Measurements from ENCODE around the gene C12orf42.
A peak's percentile ranks its signal among the peaks of the same experiment; 100 is the strongest.
"Not testable (repeated sequence)": the region's sequence is repeated elsewhere in the genome, so short reads cannot be mapped to it uniquely, and the experiment has no call there.

C12orf42 gene

DNA sequence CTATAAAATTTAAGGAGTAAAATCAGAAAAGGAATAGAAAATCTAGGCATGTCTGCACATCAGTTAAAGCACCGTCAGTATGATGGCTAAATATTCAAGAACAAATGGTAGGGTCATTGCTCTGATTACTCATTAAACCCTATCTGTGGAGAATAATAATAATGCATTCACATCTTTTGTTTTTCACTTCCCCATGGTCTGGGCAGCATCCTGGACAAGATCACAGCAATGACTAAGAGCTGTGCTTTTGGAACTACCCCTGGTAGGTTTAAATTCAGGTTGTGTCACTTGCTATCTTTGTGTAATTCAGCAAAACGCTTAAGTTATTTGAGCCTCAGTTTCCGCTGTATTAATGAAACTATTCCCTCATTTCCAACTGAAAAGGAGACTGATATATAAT lies 33.1 kb downstream of the C12orf42 start:
- DNase-seq = no peak
- H3K36me3 Mint-ChIP-seq (ENCODE audit: low read depth) = no peaks in the 10 kb centered on the region
- H3K27ac Mint-ChIP-seq = no peak overlapping the region
- no peaks in the 10 kb centered on the region for H3K27me3 Mint-ChIP-seq
- peaks cover 3% of the 10 kb centered on the region for H3K9me3 Mint-ChIP-seq
- H3K4me1 Mint-ChIP-seq (ENCODE audit: low read depth) = peaks cover 4% of the 10 kb centered on the region
- H3K4me3 Mint-ChIP-seq = no peak overlapping the region

DNA sequence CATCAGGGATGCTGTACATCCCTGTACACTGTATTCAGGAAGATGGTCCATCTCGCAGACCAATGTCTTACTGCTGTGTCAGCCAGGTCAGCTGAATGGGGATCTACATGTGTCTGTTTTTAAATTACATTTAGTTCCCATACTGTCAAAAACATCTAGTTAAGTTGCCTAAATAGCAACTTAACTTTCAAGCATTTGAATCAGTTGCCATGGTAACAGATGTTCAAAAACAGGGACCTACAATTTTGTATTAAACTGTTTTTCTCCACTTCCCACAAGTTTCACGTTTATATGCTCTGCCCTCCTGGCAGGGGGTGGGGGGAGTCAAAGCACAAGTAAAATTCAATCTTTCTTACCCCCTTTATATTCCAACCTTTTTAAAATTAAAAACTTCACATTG lies 38.3 kb downstream of the C12orf42 start:
- peaks cover 24% of the 10 kb centered on the region for H3K4me1 Mint-ChIP-seq (ENCODE audit: low read depth)
- H3K27ac Mint-ChIP-seq = no peak overlapping the region
- H3K9me3 Mint-ChIP-seq = peaks cover 3% of the 10 kb centered on the region
- no peak overlapping the region for H3K4me3 Mint-ChIP-seq
- no peaks in the 10 kb centered on the region for H3K27me3 Mint-ChIP-seq
- DNase-seq = no peak
- H3K36me3 Mint-ChIP-seq (ENCODE audit: low read depth) = no peaks in the 10 kb centered on the region

DNA sequence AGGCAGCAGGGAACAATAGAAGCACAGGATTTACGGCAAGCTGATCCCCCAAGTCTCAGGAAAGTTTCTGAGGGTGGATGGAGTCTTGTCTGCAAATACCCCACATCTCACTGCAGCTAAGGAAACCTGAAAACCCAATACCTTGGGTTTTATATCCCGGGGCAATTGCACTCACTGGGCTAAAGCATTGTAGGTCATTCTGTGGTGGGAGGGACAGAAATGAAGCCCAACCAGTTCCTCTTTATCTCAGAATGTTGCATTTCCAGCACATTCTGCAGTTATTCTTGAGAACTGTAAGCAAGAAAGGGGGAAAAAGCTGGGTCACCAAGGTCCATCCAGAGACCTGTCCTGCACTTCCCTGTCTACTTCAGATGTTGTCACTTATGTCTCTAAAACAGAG lies 39.8 kb downstream of the C12orf42 start:
- Mint-ChIP-seq H3K36me3 (ENCODE audit: low read depth) (no peaks in the 10 kb centered on the region), H3K4me3 (no peak overlapping the region), H3K9me3 (peaks cover 3% of the 10 kb centered on the region), H3K27me3 (no peaks in the 10 kb centered on the region), H3K4me1 (ENCODE audit: low read depth) (peaks cover 24% of the 10 kb centered on the region), H3K27ac (no peak overlapping the region)
- no peak for DNase-seq

DNA sequence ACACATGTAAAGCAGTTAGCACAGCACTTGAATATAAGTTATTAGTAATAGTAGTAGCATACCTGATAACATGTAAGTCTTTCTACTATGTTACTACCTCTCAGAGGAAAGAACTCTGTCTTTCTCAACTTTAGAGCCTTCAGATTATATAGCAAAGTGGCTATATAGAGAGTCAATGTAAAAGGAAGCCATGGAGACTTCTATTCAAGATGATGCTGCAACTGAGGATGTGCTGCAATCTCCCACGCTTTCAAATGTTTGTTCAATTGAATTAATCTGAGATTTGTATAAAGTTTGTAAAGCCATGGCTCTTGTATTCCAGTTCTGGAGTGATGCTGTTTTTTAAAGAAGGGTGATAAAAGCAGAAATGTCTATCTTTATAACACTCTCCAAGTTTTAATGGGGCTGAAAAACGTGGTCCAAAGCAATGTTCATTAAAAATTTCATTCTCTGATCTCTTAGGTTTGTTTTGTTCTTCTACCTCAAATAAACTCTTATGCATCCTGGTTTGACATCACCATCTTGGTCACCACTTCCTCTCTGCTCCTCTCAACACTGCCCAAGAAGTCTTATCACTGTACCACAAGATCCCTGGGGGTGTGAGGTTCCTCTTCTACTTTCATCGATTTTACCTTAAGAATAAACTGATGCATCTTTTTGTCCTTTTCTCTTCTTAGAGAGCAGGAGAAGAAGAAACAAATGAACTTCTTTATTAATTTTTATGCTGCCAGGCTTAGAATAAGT lies 40.6 kb downstream of the C12orf42 start:
- no peak for DNase-seq
- Mint-ChIP-seq H3K4me1 (ENCODE audit: low read depth) (peaks cover 24% of the 10 kb centered on the region), H3K36me3 (ENCODE audit: low read depth) (no peaks in the 10 kb centered on the region), H3K27me3 (no peaks in the 10 kb centered on the region), H3K4me3 (no peak overlapping the region), H3K27ac (no peak overlapping the region), H3K9me3 (peaks cover 3% of the 10 kb centered on the region)

DNA sequence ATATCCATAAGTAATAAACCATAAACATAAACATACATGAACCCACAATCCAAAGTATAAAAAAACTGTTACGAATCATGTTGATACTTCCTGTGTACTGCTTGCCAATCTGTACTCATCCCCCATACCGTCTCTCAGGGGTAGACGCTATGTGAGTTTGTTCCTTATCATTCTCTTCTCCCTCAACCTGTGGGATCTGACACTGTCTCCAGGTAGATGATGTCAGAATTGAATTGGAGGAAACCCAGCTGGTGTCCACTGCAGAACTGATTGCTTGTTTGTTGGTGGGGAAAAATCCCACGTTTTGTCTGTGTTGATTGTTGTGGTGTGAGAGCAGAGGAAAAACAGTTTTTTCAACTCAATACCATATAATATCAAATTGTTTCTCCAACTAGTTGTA lies 50.8 kb downstream of the C12orf42 start:
- Mint-ChIP-seq H3K4me1 (ENCODE audit: low read depth) (peaks cover 25% of the 10 kb centered on the region), H3K4me3 (no peak overlapping the region), H3K9me3 (peaks cover 2% of the 10 kb centered on the region), H3K27me3 (no peaks in the 10 kb centered on the region), H3K36me3 (ENCODE audit: low read depth) (no peaks in the 10 kb centered on the region), H3K27ac (no peak overlapping the region)
- no peak for DNase-seq

DNA sequence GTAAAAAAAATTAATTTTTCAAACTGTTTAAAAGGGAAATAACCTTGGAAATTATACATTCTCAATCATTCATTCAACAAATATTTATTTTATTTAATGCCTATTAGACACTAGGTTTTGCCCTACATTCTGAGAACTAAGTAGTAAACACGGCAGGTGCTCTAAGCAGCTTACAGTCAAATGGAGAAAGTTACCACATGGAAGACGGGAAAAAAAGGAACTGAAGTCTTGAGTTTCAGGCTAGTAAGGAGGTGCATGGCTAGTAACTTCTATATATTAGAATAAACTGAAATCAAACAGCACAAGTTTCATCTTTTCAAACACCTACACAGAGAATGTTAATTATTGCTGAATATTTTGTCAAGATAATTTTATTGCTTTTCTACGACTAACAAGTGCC lies 52.9 kb downstream of the C12orf42 start:
- no peak for DNase-seq
- no peaks in the 10 kb centered on the region for H3K27me3 Mint-ChIP-seq
- no peak overlapping the region for H3K27ac Mint-ChIP-seq
- H3K4me1 Mint-ChIP-seq (ENCODE audit: low read depth) = peaks cover 25% of the 10 kb centered on the region
- no peaks in the 10 kb centered on the region for H3K9me3 Mint-ChIP-seq
- no peaks in the 10 kb centered on the region for H3K36me3 Mint-ChIP-seq (ENCODE audit: low read depth)
- no peak overlapping the region for H3K4me3 Mint-ChIP-seq

DNA sequence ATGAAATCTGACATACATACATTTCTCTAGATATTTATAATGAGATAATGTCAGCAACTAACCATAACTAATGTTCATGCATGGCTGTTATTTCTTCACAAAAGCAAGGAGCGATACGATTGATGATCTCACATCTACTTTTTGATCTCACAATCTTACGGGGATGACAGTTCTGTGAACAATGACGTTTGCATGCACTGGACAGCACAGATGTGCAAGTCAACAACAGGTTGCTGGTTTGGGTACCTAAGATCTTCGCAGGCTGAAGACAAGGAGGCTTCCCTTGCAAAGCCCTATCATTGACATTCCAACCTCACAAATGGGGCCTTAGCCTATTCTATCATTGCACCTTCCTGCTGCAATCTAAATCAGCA lies 53.6 kb downstream of the C12orf42 start:
- DNase-seq = no peak
- Mint-ChIP-seq H3K9me3 (no peaks in the 10 kb centered on the region), H3K36me3 (ENCODE audit: low read depth) (peaks cover under 1% of the 10 kb centered on the region), H3K4me3 (no peak overlapping the region), H3K27me3 (no peaks in the 10 kb centered on the region), H3K27ac (peak overlapping the region; percentile 91), H3K4me1 (ENCODE audit: low read depth) (peaks cover 25% of the 10 kb centered on the region)

DNA sequence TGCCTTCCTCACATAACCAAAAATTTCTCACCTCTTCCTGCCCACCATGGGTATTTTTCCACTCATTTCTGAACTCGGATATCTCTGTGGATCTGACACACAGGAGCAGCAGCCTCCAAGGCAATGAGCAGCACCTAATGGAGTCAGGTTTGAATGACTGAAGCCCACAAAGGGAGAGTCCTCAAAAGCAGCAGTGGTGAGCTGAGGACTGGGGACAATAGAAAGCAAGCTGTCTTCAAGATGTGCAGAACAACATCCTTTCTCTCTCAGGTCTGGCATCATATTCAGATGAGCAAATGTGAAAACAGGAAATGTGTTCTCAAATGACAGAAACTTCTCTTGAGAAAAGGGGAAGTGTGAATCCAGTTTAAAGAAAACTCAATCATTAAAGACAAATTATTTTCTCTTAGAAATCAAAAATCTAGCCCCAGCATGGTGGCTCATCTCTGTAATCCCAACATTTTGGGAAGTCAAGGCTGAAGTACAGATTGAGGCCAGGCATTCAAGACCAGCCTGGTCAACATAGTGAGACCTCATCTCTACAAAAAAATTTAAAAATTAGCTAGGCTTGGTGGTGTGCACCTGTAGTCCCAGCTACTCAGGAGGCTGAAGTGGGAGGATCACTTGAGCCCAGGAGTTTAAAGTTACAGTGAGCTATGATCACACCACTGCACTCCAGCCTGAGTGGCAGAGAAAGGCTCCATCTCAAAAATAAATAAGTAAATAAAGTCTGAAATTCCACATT lies 54.2 kb downstream of the C12orf42 start:
- Mint-ChIP-seq H3K4me1 (ENCODE audit: low read depth) (peaks cover 25% of the 10 kb centered on the region), H3K9me3 (no peaks in the 10 kb centered on the region), H3K4me3 (peak overlapping the region; percentile 67), H3K27me3 (no peaks in the 10 kb centered on the region), H3K36me3 (ENCODE audit: low read depth) (peaks cover 3% of the 10 kb centered on the region), H3K27ac (peak overlapping the region; percentile 91)
- peak; percentile 36 for DNase-seq

DNA sequence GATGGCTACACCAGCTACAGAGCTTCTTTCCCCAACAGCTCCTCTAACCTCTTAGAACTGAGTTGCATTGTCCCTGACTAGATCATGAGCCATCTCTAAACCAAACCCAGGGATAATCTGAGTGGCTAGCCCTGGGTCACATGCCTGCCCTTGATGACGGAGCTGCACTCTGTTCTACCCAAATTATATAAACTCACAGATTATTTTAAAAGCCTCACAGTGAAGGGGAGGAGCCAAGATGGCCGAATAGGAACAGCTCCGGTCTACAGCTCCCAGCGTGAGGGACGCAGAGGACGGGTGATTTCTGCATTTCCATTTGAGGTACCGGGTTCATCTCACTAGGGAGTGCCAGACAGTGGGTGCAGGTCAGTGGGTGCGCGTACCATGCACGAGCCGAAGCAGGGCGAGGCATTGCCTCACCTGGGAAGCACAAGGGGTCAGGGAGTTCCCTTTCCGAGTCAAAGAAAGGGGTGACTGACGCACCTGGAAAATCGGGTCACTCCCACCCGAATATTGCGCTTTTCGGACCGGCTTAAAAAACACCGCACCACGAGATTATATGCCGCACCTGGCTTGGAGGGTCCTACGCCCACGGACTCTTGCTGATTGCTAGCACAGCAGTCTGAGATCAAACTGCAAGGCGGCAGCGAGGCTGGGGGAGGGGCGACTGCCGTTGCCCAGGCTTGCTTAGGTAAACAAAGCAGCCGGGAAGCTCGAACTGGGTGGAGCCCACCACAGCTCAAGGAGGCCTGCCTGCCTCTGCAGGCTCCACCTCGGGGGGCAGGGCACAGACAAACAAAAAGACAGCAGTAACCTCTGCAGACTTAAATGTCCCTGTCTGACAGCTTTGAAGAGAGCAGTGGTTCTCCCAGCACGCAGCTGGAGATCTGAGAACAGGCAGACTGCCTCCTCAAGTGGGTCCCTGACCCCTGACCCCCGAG lies 61.3 kb downstream of the C12orf42 start:
- not testable (repeated sequence) for DNase-seq; H3K36me3 Mint-ChIP-seq (ENCODE audit: low read depth); H3K27me3 Mint-ChIP-seq; H3K4me1 Mint-ChIP-seq (ENCODE audit: low read depth)
- Mint-ChIP-seq H3K4me3 (peak overlapping the region; percentile 53), H3K9me3 (peaks cover 18% of the 10 kb centered on the region), H3K27ac (peak overlapping the region; percentile 29)

DNA sequence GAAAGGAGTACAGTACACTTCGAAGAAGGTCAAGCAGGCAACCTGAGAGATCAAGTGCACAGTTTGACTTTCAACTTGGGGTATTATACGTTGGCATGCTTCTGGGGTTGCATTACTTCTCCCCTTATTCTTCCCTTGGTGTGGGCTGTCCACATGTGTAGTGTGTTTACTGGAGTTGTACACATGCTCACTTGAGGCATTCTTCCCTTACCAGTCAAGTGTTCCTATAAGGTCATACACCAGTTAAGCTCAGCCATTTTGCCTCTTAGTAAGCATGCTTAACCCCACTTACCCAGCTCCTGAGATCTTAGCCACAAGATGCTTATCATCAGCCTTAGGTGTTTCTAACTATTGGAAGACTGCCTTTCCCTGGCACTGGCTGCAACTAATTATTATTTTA lies 63.8 kb downstream of the C12orf42 start:
- H3K4me3 Mint-ChIP-seq = no peak overlapping the region
- no peak for DNase-seq
- H3K27me3 Mint-ChIP-seq = no peaks in the 10 kb centered on the region
- peaks cover 29% of the 10 kb centered on the region for H3K9me3 Mint-ChIP-seq
- peaks cover 7% of the 10 kb centered on the region for H3K36me3 Mint-ChIP-seq (ENCODE audit: low read depth)
- H3K27ac Mint-ChIP-seq = no peak overlapping the region
- H3K4me1 Mint-ChIP-seq (ENCODE audit: low read depth) = peaks cover 8% of the 10 kb centered on the region

DNA sequence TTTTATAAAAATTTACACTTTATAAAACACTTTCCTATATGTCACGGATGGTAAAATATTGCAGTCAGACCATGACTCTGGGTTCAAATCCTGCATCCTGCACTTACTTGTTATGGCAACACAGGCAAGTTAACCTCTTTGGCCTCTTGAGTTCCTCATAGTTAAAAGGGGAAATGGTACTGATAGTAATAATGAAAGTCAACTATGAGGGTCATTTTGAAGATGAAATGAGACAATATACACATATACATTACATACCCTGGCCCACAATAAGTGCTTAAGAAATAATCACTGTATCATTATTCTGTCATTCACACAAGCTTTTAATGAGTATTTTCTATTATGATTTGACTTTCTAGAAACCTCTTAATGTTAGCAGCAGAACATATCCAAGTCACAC lies 64.4 kb downstream of the C12orf42 start:
- H3K27me3 Mint-ChIP-seq = no peaks in the 10 kb centered on the region
- H3K4me3 Mint-ChIP-seq = no peak overlapping the region
- no peak for DNase-seq
- peaks cover 9% of the 10 kb centered on the region for H3K36me3 Mint-ChIP-seq (ENCODE audit: low read depth)
- H3K27ac Mint-ChIP-seq = no peak overlapping the region
- H3K9me3 Mint-ChIP-seq = peaks cover 29% of the 10 kb centered on the region
- H3K4me1 Mint-ChIP-seq (ENCODE audit: low read depth) = peaks cover 8% of the 10 kb centered on the region

DNA sequence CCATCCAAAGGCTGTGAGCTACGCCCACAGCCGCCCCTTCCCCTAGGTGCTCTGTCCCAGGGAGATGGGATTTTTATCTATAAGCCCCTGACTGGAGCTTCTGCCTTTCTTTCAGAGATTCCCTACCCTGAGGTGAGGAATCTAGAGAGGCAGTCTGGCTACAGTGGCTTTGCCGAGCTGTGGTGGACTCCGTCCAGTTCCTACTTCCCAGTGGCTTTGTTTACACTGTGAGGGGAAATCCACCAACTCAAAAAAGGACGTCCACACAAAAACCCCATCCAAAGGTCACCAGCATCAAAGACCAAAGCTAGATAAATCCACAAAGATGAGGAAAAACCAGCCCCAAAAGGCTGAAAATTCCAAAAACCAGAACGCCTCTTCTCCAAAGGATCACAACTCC lies 70.1 kb downstream of the C12orf42 start:
- not testable (repeated sequence) for H3K4me1 Mint-ChIP-seq (ENCODE audit: low read depth); H3K27ac Mint-ChIP-seq; DNase-seq; H3K27me3 Mint-ChIP-seq; H3K4me3 Mint-ChIP-seq
- H3K9me3 Mint-ChIP-seq = peaks cover 17% of the 10 kb centered on the region
- peaks cover 12% of the 10 kb centered on the region for H3K36me3 Mint-ChIP-seq (ENCODE audit: low read depth)

DNA sequence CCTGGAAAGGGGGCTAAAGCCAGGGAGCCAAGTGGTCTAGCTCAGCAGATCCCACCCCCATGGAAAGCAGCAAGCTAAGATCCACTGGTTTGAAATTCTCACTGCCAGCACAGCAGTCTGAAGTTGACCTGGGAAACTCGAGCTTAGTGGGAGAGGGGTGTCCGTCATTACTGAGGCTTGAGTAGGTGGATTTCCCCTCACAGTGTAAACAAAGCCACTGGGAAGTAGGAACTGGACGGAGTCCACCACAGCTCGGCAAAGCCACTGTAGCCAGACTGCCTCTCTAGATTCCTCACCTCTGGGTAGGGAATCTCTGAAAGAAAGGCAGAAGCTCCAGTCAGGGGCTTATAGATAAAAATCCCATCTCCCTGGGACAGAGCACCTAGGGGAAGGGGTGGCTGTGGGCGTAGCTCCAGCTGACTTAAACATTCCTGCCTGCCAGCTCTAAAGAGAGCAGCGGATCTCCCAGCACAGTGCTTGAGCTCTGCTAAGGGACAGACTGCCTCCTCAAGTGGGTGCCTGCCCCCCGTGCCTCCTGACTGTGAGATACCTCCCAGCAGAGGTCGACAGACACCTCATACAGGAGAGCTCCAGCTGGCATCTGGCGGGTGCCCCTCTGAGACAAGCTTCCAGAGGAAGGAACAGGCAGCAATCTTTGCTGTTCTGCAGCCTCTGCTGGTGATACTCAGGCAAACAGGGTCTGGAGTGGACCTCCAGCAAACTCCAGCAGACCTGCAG lies 70.8 kb downstream of the C12orf42 start:
- H3K27ac Mint-ChIP-seq; H3K36me3 Mint-ChIP-seq (ENCODE audit: low read depth); H3K27me3 Mint-ChIP-seq; DNase-seq; H3K4me3 Mint-ChIP-seq; H3K4me1 Mint-ChIP-seq (ENCODE audit: low read depth): not testable (repeated sequence)
- peaks cover 13% of the 10 kb centered on the region for H3K9me3 Mint-ChIP-seq

DNA sequence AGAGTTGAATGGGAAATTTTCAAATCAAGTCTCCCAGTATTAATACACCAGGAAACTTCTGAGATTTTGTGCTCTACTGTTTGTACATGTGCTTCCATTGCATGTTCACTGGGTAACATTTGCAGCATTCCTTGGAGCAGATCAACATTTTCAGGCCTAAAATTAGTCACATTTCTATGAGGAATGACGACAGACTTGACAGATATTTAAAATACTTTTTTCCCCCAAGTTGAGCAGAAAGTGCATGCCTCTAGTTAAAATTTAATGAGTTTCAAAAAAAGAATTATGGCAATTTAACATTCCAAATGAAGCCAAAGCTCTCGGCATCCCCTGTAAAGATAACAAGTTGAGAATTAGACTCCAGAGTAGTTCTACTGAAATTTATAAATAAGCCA lies 72.3 kb downstream of the C12orf42 start:
- Mint-ChIP-seq H3K4me1 (ENCODE audit: low read depth) (no peaks in the 10 kb centered on the region), H3K4me3 (no peak overlapping the region), H3K27me3 (no peaks in the 10 kb centered on the region), H3K36me3 (ENCODE audit: low read depth) (peaks cover 10% of the 10 kb centered on the region), H3K9me3 (peaks cover 10% of the 10 kb centered on the region), H3K27ac (no peak overlapping the region)
- no peak for DNase-seq
